ENCODE measurements around the gene TAMM41.
"Not testable (repeated sequence)": the region's sequence is repeated elsewhere in the genome, so short reads cannot be mapped to it uniquely, and the experiment has no call there.

The TAMM41 gene

DNA sequence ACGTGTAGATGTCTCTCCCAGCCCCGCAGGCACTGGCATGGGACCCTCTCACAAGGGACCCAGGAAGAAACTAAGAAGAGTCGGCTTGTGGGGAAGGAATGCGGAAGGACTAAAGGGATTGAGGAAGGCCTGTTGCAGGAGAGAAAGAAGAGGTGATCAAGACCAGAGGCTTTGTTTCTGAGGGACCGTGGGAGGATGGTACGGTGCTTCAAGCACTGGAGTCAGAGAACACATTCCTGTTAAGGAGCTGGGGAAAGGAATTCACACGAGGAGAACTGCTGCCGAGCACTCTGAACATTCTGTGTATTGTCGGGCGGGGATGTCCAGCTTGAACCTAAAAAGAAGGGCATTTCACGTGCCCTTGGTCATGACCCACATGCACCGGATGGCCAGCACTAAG lies 91.4 kb downstream of the TAMM41 start:
- in situ Hi-C loops (cut with MboI; ENCODE audit: low pct_unique_long_range_greater_than_20kb, low sequenced_read_pairs, unreplicated experiment): no loop called here
- no peak for TF ChIP-seq CTCF (IDR thresholded peaks at IDR 0.05; ENCODE audit: extremely low read depth, insufficient read depth, missing control alignments)

DNA sequence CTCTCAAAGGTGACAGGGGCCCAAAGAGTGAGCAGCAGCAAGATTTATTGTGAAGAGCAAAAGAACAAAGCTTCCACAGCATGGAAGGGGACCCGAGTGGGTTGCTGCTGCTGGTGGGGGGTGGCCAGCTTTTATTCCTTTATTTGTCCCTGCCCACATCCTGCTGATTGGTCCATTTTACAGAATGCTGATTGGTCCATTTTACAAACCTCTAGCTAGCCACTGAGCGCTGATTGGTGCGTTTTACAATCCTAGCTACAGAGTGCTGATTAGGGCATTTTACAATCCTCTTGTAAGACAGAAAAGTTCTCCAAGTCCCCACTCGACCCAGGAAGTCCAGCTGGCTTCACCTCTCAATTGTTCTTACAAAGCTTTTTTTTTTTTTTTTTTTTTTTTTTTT lies 94.4 kb downstream of the TAMM41 start:
- DNase-seq (ENCODE audit: low spot score); in situ Hi-C loops (cut with MboI; ENCODE audit: low pct_unique_long_range_greater_than_20kb, low sequenced_read_pairs, unreplicated experiment): not testable (repeated sequence)

More for the DNA sequence above, 91.4 kb downstream of the TAMM41 start:
- DNase-seq (ENCODE audit: low spot score): no peak

DNA sequence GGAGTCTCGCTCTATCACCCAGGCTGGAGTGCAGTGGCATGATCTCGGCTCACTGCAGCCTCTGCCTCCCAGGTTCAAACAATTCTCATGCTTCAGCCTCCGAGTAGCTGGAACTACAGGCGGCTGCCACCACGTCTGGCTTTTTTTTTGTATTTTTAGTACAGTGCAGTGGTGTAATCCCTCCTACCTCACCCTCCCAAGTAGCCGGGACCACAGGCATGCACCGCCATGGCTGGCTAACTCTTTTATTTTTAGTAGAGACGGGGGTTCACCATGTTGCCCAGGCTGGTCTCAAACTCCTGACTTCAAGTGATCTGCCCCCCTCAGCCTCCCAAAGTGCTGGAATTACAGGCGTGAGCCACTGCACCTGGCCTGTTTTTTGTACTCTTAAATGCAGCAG lies 98.4 kb downstream of the TAMM41 start:
- not testable (repeated sequence) for DNase-seq (ENCODE audit: low spot score)

More for the DNA sequence above, 98.4 kb downstream of the TAMM41 start:
- in situ Hi-C loops (cut with MboI; ENCODE audit: low pct_unique_long_range_greater_than_20kb, low sequenced_read_pairs, unreplicated experiment): not testable (repeated sequence)

Measured in GM13977 (cell line).